ENCODE measurements around the gene PATJ.
"Not testable (repeated sequence)": the region's sequence is repeated elsewhere in the genome, so short reads cannot be mapped to it uniquely, and the experiment has no call there.

The PATJ gene

GRCh38 chr1:62212411-62212810, 470.1 kb downstream of the PATJ start:
- no peak for DNase-seq (ENCODE audit: low spot score)

GRCh38 chr1:62213075-62213914, 471.0 kb downstream of the PATJ start:
- DNase-seq (ENCODE audit: low spot score), result no peak

- no peak for DNase-seq (ENCODE audit: low spot score)
Measured at GRCh38 chr1:62218604-62219003, 476.3 kb downstream of the PATJ start.

- not testable (repeated sequence) for DNase-seq (ENCODE audit: low spot score)
Measured at GRCh38 chr1:62220456-62220855, 478.2 kb downstream of the PATJ start.

GRCh38 chr1:62221171-62221570, 478.9 kb downstream of the PATJ start:
- no peak for DNase-seq (ENCODE audit: low spot score)

GRCh38 chr1:62222321-62222720, 480.0 kb downstream of the PATJ start:
- DNase-seq (ENCODE audit: low spot score), result no peak

- no peak for DNase-seq (ENCODE audit: low spot score)
Measured at GRCh38 chr1:62224182-62224581, 481.9 kb downstream of the PATJ start.

GRCh38 chr1:62227496-62227895, 485.2 kb downstream of the PATJ start:
- no peak for DNase-seq (ENCODE audit: low spot score)
